T-helper 1 cell treated with Interleukin-12 subunit alpha and Interleukin-12 subunit beta and Interleukin-4 antibody, amounts not matched to agents 30 ng/mL and 1 ng/mL, for 36 hours (primary cell): ENCODE data around the gene RAB3GAP1. TPM values are rescaled to one million over a fixed set of nuclear protein-coding genes. Genes with fewer than 3 reads are reported as not detected.

Experiments
- intact Hi-C: fragments of 100-400 bp; cut with micrococcal nuclease; formaldehyde crosslinking; loops from one replicate; pipeline ENCODE4 v1.15.1; 2024
- total RNA-seq: library from RNA; stranded (reverse); gene quantifications from 2 replicates; pipeline ENCODE4 v1.2.3, GENCODE V29; 2022

RAB3GAP1 gene
- total RNA-seq, 1 donor from 2014 or later = 27.1 TPM

DNA sequence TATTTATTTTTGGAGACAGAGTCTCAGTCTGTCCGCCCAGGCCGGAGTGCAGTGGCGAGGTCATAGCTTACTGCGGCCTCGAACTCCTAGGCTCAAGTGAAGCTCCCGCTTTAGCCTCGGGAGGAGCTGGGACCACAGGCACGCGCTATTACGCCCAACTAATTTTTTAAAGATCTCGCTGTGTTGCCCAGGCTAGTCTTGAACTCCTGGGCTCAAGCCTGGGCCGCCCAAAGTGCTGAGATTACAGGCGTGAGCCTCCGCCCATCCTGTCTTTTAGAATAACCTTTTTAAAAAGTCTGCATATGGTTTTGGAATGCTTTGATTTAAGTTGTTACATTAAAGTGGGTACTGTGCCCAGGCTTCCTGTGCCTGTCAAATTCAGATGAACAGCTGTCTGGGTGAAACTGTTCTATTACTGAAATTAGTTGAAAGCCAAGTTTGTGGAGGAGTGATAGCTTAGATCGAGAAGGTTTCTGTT lies 944 bp downstream of the RAB3GAP1 start:
- intact Hi-C loops = loop anchor here (1.0 to 5.0 kb wide), 19 partner anchors 48 to 1370 kb away; partner anchors contain the start of genes CCNT2, CXCR4, MCM6 and R3HDM1

DNA sequence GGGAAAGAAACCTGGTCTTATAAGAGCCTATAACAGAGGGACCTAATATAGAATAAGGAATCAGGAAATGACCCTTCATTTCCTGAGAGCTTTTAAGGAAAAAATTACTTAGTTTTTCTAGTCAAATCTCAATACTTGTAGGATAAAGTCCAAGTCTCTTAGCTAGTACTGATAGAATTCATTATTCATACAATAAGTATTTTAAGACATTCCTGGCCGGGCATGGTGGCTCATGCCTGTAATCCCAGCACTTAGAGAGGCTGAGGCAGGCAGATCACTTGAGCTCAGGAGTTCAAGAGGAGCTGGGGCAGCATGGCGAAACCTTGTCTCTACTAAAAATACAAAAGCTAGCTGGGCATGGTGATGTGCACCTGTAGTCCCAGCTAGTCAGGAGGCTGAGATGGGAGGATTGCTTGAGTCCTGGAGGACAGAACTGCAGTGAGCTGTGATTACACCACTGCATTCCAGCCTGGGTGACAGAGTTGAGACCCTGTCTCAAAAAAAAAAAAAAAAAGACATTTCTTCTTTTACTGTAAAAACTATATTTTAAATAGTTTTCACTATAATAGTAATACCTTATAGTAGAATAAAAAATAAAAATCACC lies 3.2 kb downstream of the RAB3GAP1 start:
- intact Hi-C loops = no loop called here

DNA sequence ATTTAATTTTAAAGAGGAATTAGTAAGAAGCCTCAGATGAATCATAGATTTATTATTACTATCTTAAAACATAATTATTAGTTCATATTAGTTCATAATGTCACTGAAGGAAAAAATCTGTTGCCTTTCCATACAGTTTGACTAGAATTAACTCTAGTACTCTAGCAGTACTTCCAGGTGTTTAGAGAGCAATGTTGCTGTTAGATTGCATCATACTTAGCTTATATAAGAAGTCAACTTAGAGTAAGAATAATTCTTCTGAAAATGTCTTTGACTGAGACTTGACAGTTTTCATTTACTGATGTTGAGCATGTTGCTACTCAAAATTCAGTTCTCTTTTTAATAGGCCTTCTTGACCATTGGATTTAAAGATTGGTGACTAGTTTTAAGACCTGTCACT lies 4.7 kb downstream of the RAB3GAP1 start:
- intact Hi-C loops = no loop called here

DNA sequence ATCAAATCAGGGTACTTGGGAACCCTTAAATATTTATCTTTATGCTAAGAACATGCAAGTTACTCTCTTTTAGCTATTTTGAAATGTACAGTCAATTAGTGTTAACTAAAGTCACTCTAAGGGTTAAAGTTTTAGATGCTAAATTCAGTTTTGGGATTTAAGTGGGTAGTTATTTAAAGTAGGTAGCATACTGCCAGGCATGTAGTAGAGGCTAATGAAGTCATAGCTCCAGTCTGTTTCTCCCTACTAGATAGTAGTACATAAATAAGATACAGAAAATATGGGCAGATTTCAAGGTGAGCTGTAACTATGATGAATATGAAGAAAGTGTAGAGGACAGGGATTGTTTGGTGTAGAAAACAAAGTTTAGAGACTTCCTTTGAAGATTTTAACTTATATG lies 7.5 kb downstream of the RAB3GAP1 start:
- intact Hi-C loops = no loop called here

- intact Hi-C loops = no loop called here
Observed at GRCh38 chr2:135063210-135063609, 11.1 kb downstream of the RAB3GAP1 start.

- intact Hi-C loops = no loop called here
Observed at GRCh38 chr2:135064149-135064548, 12.1 kb downstream of the RAB3GAP1 start.

DNA sequence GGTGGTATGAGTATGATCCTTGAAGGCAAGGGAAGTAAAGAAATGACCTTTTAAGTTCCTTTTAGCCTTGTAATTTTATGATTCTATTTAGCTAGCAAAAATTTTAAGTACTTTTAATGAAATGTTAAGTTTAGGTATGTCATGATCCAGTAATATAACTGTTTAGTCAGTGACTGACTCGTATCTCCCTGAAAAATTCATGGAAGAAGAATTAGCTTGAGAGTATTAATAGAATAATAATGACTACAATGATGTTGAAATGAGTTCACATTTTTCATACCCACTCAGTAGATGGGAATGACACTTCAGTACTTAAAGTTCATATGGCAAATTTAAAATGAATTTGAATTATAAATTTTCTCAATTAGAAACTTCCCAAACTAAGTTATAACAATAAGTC lies 14.6 kb downstream of the RAB3GAP1 start:
- intact Hi-C loops = no loop called here

DNA sequence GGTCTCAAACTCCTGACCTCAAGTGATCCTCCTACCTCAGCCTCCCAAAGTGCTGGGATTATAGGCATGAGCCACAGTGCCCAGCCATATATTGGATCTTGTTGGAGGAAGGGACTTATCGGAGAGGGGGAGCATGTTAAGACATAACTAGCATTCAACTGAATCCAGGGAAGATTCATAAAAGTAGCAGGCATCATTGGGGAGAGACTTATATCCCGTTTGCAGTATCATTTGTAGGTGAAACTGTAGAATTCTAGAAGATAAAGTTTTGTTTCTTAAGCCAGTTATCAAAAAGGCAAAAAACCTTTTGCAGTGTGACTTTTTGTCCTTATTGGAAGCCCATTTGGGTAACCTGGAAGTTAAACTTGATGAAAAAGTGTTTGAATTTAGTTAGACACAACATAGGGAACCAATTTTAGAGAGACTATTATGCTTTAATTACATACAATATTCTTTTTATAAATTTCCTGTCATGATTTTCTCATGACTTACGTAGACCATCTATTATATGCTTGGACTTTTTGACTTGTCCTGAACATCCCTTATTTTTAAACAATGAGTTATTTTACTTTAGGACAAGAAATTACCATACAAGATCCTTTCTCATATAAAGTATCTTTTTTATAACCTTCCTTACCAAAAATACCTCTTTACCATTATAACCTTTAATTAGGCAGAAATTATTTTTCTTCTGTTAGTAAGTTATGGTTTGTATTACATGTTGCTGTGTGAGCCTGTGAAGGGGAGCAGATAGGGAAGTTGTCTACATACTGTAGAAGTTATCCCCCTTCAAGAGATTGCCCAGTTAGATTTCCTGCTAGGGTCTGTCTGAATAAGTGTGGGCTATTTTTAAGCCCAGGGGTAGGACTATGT lies 20.3 kb downstream of the RAB3GAP1 start:
- intact Hi-C loops = no loop called here

GRCh38 chr2:135074216-135074615 lies 22.1 kb downstream of the RAB3GAP1 start:
- intact Hi-C loops = no loop called here

- intact Hi-C loops = no loop called here
Observed at GRCh38 chr2:135076556-135076955, 24.5 kb downstream of the RAB3GAP1 start.

GRCh38 chr2:135078417-135078816 lies 26.3 kb downstream of the RAB3GAP1 start:
- intact Hi-C loops = no loop called here

DNA sequence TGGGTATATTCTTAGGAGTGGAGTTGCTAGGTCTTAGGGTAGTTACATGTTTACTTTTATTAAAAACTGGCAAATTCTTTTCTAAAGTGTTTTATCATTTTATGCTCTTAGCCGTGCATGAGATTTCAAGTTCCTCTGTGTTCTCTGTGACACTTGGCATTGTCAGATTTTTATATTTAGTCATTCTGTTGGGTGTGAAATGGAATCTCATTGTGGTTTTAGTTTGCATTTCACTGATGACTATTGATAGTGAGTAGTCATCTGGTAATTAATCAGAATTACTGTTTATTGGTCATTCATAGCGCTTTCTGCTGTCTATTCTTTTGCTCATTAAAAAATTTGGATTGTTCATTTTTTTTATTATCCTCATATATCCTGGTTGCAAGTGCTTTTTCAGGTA lies 34.1 kb downstream of the RAB3GAP1 start:
- intact Hi-C loops = no loop called here

GRCh38 chr2:135089597-135089996 lies 37.5 kb downstream of the RAB3GAP1 start:
- intact Hi-C loops = loop anchor here (2.0 kb wide), 1 partner anchor 13 kb away; no protein-coding TSS in a partner anchor

- intact Hi-C loops = no loop called here
Observed at GRCh38 chr2:135091681-135092080, 39.6 kb downstream of the RAB3GAP1 start.

- intact Hi-C loops = no loop called here
Observed at GRCh38 chr2:135093193-135093592, 41.1 kb downstream of the RAB3GAP1 start.

- intact Hi-C loops = no loop called here
Observed at GRCh38 chr2:135093670-135094330, 41.7 kb downstream of the RAB3GAP1 start.

DNA sequence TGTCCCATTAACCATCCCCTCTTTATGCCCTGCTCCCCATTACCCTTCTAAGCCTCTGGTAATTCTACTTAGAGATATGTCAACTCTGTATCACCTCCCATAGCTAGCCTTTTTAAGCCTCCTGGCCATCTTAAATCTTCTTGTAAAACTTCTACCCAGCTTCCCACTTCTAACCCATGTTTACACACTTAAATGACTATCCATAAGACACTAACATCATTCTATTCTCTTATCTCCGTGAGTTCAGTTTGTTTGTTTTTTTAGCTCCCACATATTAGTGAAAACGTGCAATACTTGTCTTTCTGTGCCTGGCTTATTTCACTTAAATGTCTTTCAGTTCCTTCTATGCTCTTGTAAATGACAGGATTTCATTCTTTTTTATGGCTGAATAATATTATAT lies 42.4 kb downstream of the RAB3GAP1 start:
- intact Hi-C loops = no loop called here

DNA sequence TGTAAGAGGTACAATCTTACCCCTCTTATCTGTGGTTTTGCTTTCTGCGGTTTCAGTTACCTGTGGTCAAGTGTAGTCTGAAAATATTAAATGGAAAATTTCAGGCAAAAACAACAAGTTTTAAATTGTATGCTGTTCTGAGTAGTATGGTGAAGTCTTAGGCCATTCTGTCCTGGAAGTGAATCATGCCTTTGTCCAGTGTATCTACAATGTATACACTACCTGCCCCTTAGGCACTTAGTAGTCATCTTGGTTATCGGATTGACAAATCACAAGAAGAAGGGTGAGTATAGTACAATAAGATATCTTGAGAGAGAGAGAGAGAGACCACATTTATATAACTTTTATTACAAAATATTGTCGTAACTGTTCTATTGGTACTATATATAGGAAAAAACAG lies 43.5 kb downstream of the RAB3GAP1 start:
- intact Hi-C loops = no loop called here

- intact Hi-C loops = no loop called here
Observed at GRCh38 chr2:135096665-135097446, 44.8 kb downstream of the RAB3GAP1 start.

GRCh38 chr2:135097532-135098231 lies 45.6 kb downstream of the RAB3GAP1 start:
- intact Hi-C loops = no loop called here
